GM10847 (cell line): ENCODE measurements around the gene STK11.

Experiments used
- POLR2A ChIP-seq: IDR thresholded peaks from 2 replicates; pipeline ENCODE4 v1.6.1; 2011; ENCODE audit not compliant: insufficient read length; ENCODE audit errors: extremely low read depth

The STK11 gene

DNA sequence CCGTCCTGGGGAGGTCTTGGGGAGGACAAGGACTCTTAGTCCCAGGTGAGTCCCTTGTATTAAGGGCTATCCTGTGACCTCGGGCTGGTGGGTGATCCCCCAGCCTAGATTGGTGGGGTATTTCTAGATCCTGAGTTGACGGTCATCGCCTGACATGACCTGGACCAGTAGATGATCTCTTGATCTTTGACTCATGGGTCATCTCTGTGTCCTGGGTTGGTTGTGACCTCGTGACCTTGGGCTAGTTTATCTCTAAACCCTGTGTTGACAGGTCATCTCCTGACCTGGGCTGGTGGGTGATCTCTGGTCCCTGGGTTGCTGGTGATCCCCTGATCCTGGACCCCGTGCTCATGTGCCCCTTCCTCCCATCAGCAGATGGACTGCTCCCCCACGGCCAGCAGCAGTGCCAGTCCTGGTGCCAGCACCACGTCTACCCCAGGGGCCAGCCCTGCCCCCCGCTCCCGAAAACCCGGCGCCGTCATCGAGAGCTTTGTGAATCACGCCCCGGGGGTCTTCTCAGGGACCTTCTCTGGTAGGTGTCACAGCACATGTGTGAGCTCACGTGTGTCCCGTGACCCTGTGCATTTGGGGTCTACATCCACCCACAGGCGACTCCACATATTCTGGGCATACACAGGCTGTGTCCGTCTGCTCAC, 49.1 kb downstream of the STK11 start:
- no peak for TF ChIP-seq POLR2A

DNA sequence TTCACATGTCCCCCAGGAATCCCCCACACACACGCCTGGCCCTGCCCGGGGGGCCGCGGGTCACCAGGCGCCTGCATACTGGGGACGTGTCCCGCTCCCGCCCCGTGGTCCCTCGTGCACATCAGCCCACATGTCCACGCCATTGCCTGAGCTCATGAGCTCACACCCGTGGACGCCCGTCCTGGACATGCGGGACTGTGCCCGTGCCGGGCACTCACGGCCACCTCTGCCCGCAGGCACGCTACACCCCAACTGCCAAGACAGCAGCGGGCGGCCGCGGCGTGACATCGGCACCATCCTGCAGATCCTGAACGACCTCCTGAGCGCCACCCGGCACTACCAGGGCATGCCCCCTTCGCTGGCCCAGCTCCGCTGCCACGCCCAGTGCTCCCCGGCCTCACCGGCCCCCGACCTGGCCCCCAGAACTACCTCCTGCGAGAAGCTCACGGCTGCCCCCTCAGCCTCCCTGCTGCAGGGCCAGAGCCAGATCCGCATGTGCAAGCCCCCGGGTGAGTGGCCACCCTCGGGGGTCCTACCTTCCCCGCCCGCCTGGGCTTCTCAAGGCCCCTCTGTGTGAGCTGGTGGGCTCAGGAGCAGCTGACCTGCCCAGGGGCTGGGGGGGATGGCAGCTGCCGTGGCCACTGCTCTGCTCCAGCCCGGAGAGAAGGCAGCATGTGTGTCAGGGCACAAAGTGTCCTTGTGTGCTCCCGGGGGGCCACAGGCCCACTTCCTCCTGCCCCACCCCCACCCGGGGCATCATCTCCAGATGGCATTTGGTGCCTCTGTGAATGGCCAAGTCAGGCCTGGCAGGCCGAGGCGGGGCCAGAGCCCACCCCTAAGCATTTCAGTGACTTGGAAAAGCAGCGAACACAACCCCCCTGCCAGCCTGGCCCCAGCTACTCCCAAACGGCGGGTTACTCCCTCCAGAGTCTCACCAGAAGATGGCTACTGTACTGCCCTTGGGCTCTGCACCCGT, 49.9 kb downstream of the STK11 start:
- no peak for TF ChIP-seq POLR2A

DNA sequence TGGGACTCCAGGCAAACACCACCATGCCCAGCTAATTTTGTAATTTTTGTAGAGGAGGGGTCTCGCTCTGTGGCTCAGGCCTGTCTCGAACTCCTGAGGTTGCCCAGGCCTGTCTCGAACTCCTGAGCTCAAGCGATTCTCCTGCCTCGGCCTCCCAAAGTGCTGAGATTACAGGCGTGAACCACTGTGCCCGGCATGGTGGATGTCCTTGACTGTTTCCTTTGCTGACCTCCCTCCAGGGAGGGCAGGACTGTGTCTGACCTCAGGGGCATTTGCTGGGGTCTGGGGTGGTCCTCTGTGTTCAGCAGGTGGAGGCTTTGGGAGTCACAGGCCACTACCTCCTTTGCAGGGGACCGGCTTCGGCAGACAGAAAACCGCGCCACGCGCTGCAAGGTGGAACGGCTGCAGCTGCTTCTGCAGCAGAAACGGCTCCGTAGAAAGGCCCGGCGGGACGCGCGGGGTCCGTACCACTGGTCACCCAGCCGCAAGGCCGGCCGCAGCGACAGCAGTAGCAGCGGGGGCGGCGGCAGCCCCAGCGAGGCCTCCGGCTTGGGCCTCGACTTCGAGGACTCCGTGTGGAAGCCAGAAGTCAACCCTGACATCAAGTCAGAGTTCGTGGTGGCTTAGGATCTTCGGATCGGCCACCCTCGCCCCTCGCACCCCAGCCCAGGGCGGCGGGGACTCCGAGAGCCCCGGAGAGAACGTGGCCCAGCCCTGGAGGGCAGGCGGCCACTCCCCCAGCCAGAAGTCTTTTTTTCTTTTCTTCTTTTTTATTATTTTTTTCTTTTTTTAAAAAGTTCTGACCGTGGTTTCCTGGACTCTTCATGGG, 51.3 kb downstream of the STK11 start:
- TF ChIP-seq POLR2A = no peak

DNA sequence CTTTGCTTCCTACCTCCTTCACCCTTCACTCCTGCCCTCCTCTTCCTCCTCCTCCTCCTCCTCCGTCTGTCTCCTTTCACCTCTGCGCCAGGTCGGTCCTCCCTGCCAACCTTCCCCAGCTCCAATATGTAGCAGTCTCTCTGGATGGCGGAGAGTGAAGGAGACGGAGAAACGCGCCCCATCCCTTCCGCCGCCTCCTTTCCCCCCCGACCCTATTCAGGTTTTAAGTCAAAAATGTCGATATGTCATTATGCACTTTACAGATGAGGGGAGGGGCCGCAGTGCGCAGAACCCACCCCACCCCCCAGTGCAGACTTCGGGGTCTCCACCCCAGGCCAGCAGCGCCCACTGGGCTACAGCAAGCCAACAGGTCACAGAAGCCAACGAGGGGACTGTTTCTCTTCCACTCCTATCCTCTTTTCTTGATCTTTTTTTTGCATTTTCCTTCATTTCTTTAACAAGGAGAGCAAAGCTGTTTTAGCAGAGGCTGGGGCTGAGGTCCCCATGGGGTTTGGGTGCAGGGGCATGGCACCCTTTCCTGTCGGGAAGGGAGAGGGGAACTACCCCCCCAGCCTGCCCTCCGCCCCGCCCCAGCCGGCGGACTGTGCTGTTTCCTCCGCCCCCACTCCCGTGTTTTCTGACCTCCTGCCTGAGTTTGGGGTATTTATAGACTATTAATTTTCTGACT, 52.0 kb downstream of the STK11 start:
- TF ChIP-seq POLR2A = no peak

GRCh38 chr19:1258163-1258492, 52.5 kb downstream of the STK11 start:
- no peak for TF ChIP-seq POLR2A

GRCh38 chr19:1258707-1259205, 53.2 kb downstream of the STK11 start:
- TF ChIP-seq POLR2A = no peak

- peak; percentile 75 for TF ChIP-seq POLR2A
These were observed 53.8 kb downstream of the STK11 start for GRCh38 chr19:1259206-1259875.

- no peak for TF ChIP-seq POLR2A
These were observed 54.5 kb downstream of the STK11 start for GRCh38 chr19:1259876-1260748.

- TF ChIP-seq POLR2A = no peak
These were observed 55.4 kb downstream of the STK11 start for GRCh38 chr19:1260749-1261537.

GRCh38 chr19:1261538-1261797, 55.9 kb downstream of the STK11 start:
- TF ChIP-seq POLR2A = no peak

DNA sequence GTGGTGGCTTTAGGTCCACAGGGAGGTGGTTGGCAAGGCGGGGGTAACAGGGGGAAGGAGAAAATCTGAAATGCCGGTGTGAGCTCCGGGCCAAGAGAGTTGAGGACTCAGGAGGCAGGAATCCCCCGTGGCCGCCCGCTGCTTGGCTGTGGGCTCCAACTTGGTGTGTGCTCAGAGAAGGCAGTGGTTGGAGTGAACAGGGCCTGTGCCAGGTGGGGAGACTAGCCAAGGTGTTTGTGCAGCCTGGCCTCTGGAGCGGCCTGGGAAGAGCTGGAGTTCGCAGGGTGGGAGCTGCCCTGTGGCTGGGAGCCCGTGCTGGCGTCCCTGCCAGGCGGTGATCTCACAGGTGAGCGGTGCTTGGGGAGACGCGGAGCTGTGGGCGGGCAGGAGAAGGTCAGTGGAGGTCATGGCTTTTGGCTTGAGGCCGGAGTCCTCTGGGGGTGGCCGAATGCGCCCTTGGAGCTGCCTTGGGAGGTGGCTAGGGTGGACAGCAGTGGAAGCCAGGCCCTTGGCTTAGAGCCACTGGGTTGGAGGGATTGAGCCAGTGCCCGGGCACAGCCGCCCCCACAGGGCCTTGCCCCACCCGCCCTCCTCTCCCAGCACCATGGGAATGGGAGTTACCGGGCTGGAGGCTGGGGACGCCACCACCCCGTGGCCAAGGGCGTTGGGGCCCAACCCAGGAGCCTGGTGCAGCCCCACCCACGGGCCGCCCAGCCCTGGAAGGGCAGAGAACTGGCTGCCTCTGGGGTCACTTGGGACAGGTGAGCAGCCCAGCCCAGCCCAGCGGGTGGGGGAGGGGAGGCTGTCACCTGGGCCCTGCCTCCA, 56.4 kb downstream of the STK11 start:
- TF ChIP-seq POLR2A = no peak

GRCh38 chr19:1262623-1263123, 57.1 kb downstream of the STK11 start:
- no peak for TF ChIP-seq POLR2A
